K562 (cell line): ENCODE measurements around the gene CAPRIN2. TPM values are rescaled to one million over a fixed set of nuclear protein-coding genes. Genes with fewer than 3 reads are reported as not detected.

ENCODE experiments used
- ATAC-seq: fragments of 200-7000 bp; cut with Tn5 transposase; 3 replicates; pipeline ENCODE4 v1.9.1; 2020; ENCODE audit warnings: moderate library complexity
- BruUV-seq: library from RNA; stranded (reverse); fragments of 400-500 nt; replicated peaks from 2 replicates; lab custom pipeline; 2021; lab: Mats Ljungman, UMichigan
- CTCF ChIA-PET: fragments of 300-600 bp; formaldehyde crosslinking; extraction: SDS; loops from one replicate; lab custom pipeline; 2021; ENCODE audit warnings: low intra/inter-chr PET ratio; lab: Yijun Ruan, JAX
- POLR2A ChIA-PET: fragments of 300-600, 350-650 bp; sonication (Branson Sonifier 250); formaldehyde crosslinking; extraction: SDS; loops from one replicate; lab custom pipeline; 2021; ENCODE audit warnings: antibody characterized with exemption, inconsistent platforms; lab: Yijun Ruan, JAX
- DNase-seq, 4 experiments: peaks; one replicate each; pipeline versions ENCODE4 v3.0.0 to v3.0.0-alpha.2; 2011 to 2018; ENCODE audit warnings: low spot score in 3 of 4, mixed read lengths in 3 of 4; ENCODE audit errors: extremely low read depth in 1 of 4
- FAIRE-seq: peaks from 2 replicates; lab custom pipeline; 2011; peaks lifted over from hg19 to GRCh38; lab: Jason Lieb, UNC
- H2AFZ ChIP-seq: 2 replicates; pipeline ENCODE4 v1.6.0; 2011; ENCODE audit warnings: low read depth, low read length, control low read depth, inconsistent platforms
- H3K27ac ChIP-seq: fragments of 200-600 bp; 3 replicates; pipeline ENCODE4 v1.8.0; 2011; ENCODE audit warnings: low read depth, mild to moderate bottlenecking, control low read depth, inconsistent platforms, low read length, moderate library complexity, mixed read lengths; ENCODE audit errors: extremely low read depth
- H3K27me3 ChIP-seq, 2 experiments: fragments of 300-600 bp in 1 of 2; 2 replicates in 1 of 2; 3 replicates in 1 of 2; pipeline versions ENCODE4 v1.6.0 to v1.8.0; 2011; ENCODE audit warnings: inconsistent platforms in 2 of 2, low read length in 2 of 2, mild to moderate bottlenecking in 1 of 2, mixed read lengths in 1 of 2, moderate library complexity in 1 of 2; ENCODE audit not compliant: control insufficient read depth in 2 of 2, insufficient read depth in 2 of 2
- H3K36me3 ChIP-seq: fragments of 300-600 bp; 3 replicates; pipeline ENCODE4 v1.8.0; 2011; ENCODE audit warnings: mild to moderate bottlenecking, low read length, inconsistent platforms; ENCODE audit not compliant: control insufficient read depth, insufficient read depth
- H3K4me1 ChIP-seq, 2 experiments: fragments of 200-600 bp in 1 of 2; replicated peaks in 1 of 2; 2 replicates in 1 of 2; 3 replicates in 1 of 2; pipeline versions ENCODE4 v1.5.1 to v1.8.0; 2011; ENCODE audit warnings: inconsistent platforms in 2 of 2, low read length in 2 of 2, mild to moderate bottlenecking in 1 of 2, mixed read lengths in 1 of 2, moderate library complexity in 1 of 2; ENCODE audit not compliant: control insufficient read depth in 2 of 2, insufficient read depth in 2 of 2
- H3K4me2 ChIP-seq: 2 replicates; pipeline ENCODE4 v1.6.1; 2011; ENCODE audit warnings: low read length, control low read depth, inconsistent platforms, mixed read lengths; ENCODE audit not compliant: insufficient read depth
- H3K4me3 ChIP-seq: fragments of 200-600 bp; sonication (generic), shearing (Covaris generic); 2 replicates; pipeline ENCODE4 v1.5.1; 2016; ENCODE audit warnings: control low read depth, inconsistent platforms
- H3K79me2 ChIP-seq: fragments of 200-600 bp; 3 replicates; pipeline ENCODE4 v1.8.0; 2011; ENCODE audit warnings: low read length, inconsistent platforms; ENCODE audit not compliant: control insufficient read depth, insufficient read depth
- H3K9ac ChIP-seq, 2 experiments: 2 replicates each; pipeline versions ENCODE4 v1.6.0 to v1.6.1; 2011; ENCODE audit warnings: low read depth in 2 of 2, low read length in 2 of 2, control low read depth in 1 of 2, inconsistent platforms in 1 of 2, mild to moderate bottlenecking in 1 of 2, mixed read lengths in 1 of 2; ENCODE audit not compliant: insufficient read depth in 1 of 2
- H3K9me1 ChIP-seq: one replicate; pipeline ENCODE4 v1.6.0; 2011; ENCODE audit warnings: inconsistent platforms, mild to moderate bottlenecking, low read length, moderate library complexity; ENCODE audit not compliant: control insufficient read depth, insufficient read depth
- H3K9me3 ChIP-seq: replicated peaks from 2 replicates; pipeline ENCODE4 v1.5.1; 2011; ENCODE audit warnings: low read depth, low read length, inconsistent platforms; ENCODE audit not compliant: control insufficient read depth, insufficient read depth
- H4K20me1 ChIP-seq: replicated peaks from 2 replicates; pipeline ENCODE4 v1.6.1; 2011; ENCODE audit warnings: low read length, inconsistent platforms, mixed read lengths; ENCODE audit not compliant: control insufficient read depth, insufficient read depth
- ATF2 ChIP-seq: sonication (generic); formaldehyde crosslinking; IDR thresholded peaks from 2 replicates; pipeline ENCODE4 v1.8.1; 2022; ENCODE audit warnings: missing genetic modification reagents
- CTBP1 ChIP-seq: fragments of 450-650 bp; IDR thresholded peaks from 2 replicates; pipeline ENCODE4 v1.6.1; 2016; ENCODE audit warnings: borderline replicate concordance
- HINFP ChIP-seq: fragments of 450-650 bp; conservative IDR thresholded peaks from 2 replicates; pipeline ENCODE4 v1.6.1; 2016; ENCODE audit warnings: missing genetic modification characterization, low read depth, mild to moderate bottlenecking, control low read depth, missing compliant biosample characterization
- ILF3 ChIP-seq: fragments of 450-650 bp; IDR thresholded peaks from 2 replicates; pipeline ENCODE4 v1.6.1; 2018; ENCODE audit warnings: antibody characterized with exemption, mild to moderate bottlenecking, moderate library complexity, borderline replicate concordance
- JUN ChIP-seq, 2 experiments: sonication (generic) in 1 of 2; formaldehyde crosslinking in 1 of 2; IDR thresholded peaks; 2 replicates each; pipeline versions ENCODE4 v1.6.1 to v1.8.0; 2012 to 2022; ENCODE audit warnings: borderline replicate concordance in 2 of 2, mild to moderate bottlenecking in 2 of 2, improper control_type of control experiment in 1 of 2, low read depth in 1 of 2, low read length in 1 of 2, missing genetic modification reagents in 1 of 2
- JUND ChIP-seq, 2 experiments: IDR thresholded peaks; 2 replicates in 1 of 2; 3 replicates in 1 of 2; pipeline ENCODE4 v1.6.1; 2011; ENCODE audit warnings: borderline replicate concordance in 2 of 2, low read depth in 2 of 2, low read length in 2 of 2, improper control_type of control experiment in 1 of 2, missing biosample characterization in 1 of 2, missing genetic modification characterization in 1 of 2, missing genetic modification reagents in 1 of 2
- MEF2A ChIP-seq: IDR thresholded peaks from 2 replicates; pipeline ENCODE4 v1.6.1; 2011; ENCODE audit warnings: low read depth, mild to moderate bottlenecking, low read length, moderate library complexity; ENCODE audit not compliant: control insufficient read depth
- NBN ChIP-seq: fragments of 450-650 bp; IDR thresholded peaks from 2 replicates; pipeline ENCODE4 v1.6.1; 2016; ENCODE audit warnings: low read depth, mild to moderate bottlenecking
- NR0B1 ChIP-seq: fragments of 450-650 bp; IDR thresholded peaks from one replicate; pipeline ENCODE4 v1.6.1; 2018; ENCODE audit warnings: mild to moderate bottlenecking, moderate library complexity; ENCODE audit not compliant: partially characterized antibody
- TFAM ChIP-seq: fragments of 250-450 bp; sonication (Bioruptor Pico); conservative IDR thresholded peaks from 2 replicates; pipeline ENCODE4 v1.5.0; 2021; ENCODE audit warnings: mild to moderate bottlenecking, moderate library complexity
- U2AF2 ChIP-seq: fragments of 200-400 bp; formaldehyde crosslinking; optimal IDR thresholded peaks from 2 replicates; pipeline ENCODE3; 2017; ENCODE audit warnings: low read depth, mild to moderate bottlenecking, low read length
- WGBS: fragments of 100-300 bp; shearing (Covaris generic); methylation state at CpG from one replicate; pipeline ENCODE4 v1.1.6; 2016; ENCODE audit warnings: low coverage, mixed read lengths; ENCODE audit not compliant: insufficient coverage; ENCODE audit errors: missing lambda C conversion rate; 5-methylcytosine and 5-hydroxymethylcytosine counted together
- in situ Hi-C: fragments of 300-500 bp; cut with MboI; formaldehyde crosslinking; loops from 4 replicates; pipeline ENCODE4 v1.15.0; 2018; ENCODE audit warnings: inconsistent platforms, mixed read lengths
- intact Hi-C: fragments of 100-400 bp; cut with micrococcal nuclease; formaldehyde crosslinking; loops from 2 replicates; pipeline ENCODE4 v1.14.2; 2022
- polyA plus RNA-seq, 8 experiments: library from polyadenylated mRNA; depleted of rRNA in 4 of 8; stranded (reverse) in 5 of 8; unstranded in 3 of 8; fragments of >200 nt; fragmentation: Nextera tagmentation in 2 of 8; fragmentation: Illumina TruSeq in 1 of 8; extraction: Ambion mirVana in 2 of 8; extraction: Trizol in 1 of 8; gene quantifications; 2 replicates each; pipeline versions ENCODE4 v1.2.1 to v1.2.3, GENCODE V29; 2011 to 2014; ENCODE audit warnings: inconsistent platforms in 1 of 8, missing spikeins in 1 of 8
- total RNA-seq, 7 experiments: library from RNA; depleted of rRNA in 6 of 7; stranded (reverse); fragments of >200 nt in 6 of 7; fragmentation: Illumina TruSeq in 2 of 7; extraction: Trizol in 2 of 7; gene quantifications; 2 replicates each; pipeline versions ENCODE4 v1.2.1 to v1.2.3, GENCODE V29; 2011 to 2021; ENCODE audit warnings: low replicate concordance in 1 of 7

CAPRIN2 gene
- total and polyA plus RNA-seq, 9 of the 15 experiments (the other 6 are each of a cell fraction or from before 2014, with no cell fraction given) = 2.3 to 14.5 (median 8.9) TPM

GRCh38 chr12:30725739-30726138 lies 29.0 kb downstream of the CAPRIN2 start:
- ChIA-PET CTCF (no interaction called here), POLR2A (interaction anchor here (1.6 kb wide), 1 partner anchor 27 kb away, joined by 6 read pairs; no protein-coding TSS in a partner anchor)
- 67% methylated on average over 1 of the region's 1 CpG for WGBS
- H3K79me2 ChIP-seq = no peaks in the 10 kb centered on the region
- no peak overlapping the region for H3K4me2 ChIP-seq
- no TSS peak for BruUV-seq
- ATAC-seq = no peak
- in situ Hi-C loops = no loop called here
- no peaks in the 10 kb centered on the region for H3K4me1 ChIP-seq
- intact Hi-C loops = no loop called here
- DNase-seq = peak in 1 of 4 experiments; percentile 15
- no peak overlapping the region for H3K9ac ChIP-seq
- H4K20me1 ChIP-seq = no peaks in the 10 kb centered on the region; the same call in 1 of the 2 replicates
- FAIRE-seq = no peak
- peaks cover 9% of the 10 kb centered on the region; the same call in 2 of the 3 replicates for H3K36me3 ChIP-seq
- no peaks in the 10 kb centered on the region for H3K9me1 ChIP-seq
- H2AFZ ChIP-seq = no peak overlapping the region
- H3K27ac ChIP-seq = no peak overlapping the region
- no peaks in the 10 kb centered on the region for H3K9me3 ChIP-seq
- H3K4me3 ChIP-seq = no peak overlapping the region
- no peaks in the 10 kb centered on the region for H3K27me3 ChIP-seq
- TF ChIP-seq JUND (IDR thresholded peaks at IDR 0.05; ENCODE audit: borderline replicate concordance, low read depth, low read length) (peak; percentile 67; the same call in 1 of the 2 replicates), JUND (tag; IDR thresholded peaks at IDR 0.05; ENCODE audit: borderline replicate concordance, low read depth, low read length) (peak; percentile 38; the same call in 2 of the 3 replicates), HINFP (tag) (no peak), TFAM (CRISPR knock-in tag) (no peak), ATF2 (no peak), NR0B1 (no peak), JUN (IDR thresholded peaks at IDR 0.05; ENCODE audit: borderline replicate concordance, low read depth, low read length) (peak; percentile 60; the same call in 1 of the 2 replicates), JUN (CRISPR knock-in tag; IDR thresholded peaks at IDR 0.05; ENCODE audit: borderline replicate concordance) (no peak), CTBP1 (no peak), NBN (no peak), U2AF2 (no peak), ILF3 (no peak), MEF2A (no peak)
